EL (cell line): ENCODE data around the gene ADAMTSL3.
A peak's percentile ranks its signal among the peaks of the same experiment; 100 is the strongest.
"Not testable (repeated sequence)": the region's sequence is repeated elsewhere in the genome, so short reads cannot be mapped to it uniquely, and the experiment has no call there.

Experiments
- DNase-seq: peaks from one replicate; pipeline ENCODE4 v3.0.0-alpha.2; 2016

Gene ADAMTSL3

GRCh38 chr15:83991163-83991562 is 337.2 kb downstream of the ADAMTSL3 start:
- DNase-seq: no peak

- DNase-seq: no peak
These were observed 338.6 kb downstream of the ADAMTSL3 start for GRCh38 chr15:83992324-83993031.

GRCh38 chr15:83993591-83993990 is 339.7 kb downstream of the ADAMTSL3 start:
- DNase-seq: no peak

GRCh38 chr15:83998486-83998885 is 344.6 kb downstream of the ADAMTSL3 start:
- no peak for DNase-seq

GRCh38 chr15:83999396-84000135 is 345.6 kb downstream of the ADAMTSL3 start:
- no peak for DNase-seq

GRCh38 chr15:84001037-84001436 is 347.1 kb downstream of the ADAMTSL3 start:
- no peak for DNase-seq

GRCh38 chr15:84001655-84002054 is 347.7 kb downstream of the ADAMTSL3 start:
- DNase-seq: no peak

GRCh38 chr15:84003791-84004503 is 350.0 kb downstream of the ADAMTSL3 start:
- no peak for DNase-seq

GRCh38 chr15:84006421-84006820 is 352.5 kb downstream of the ADAMTSL3 start:
- no peak for DNase-seq

GRCh38 chr15:84009616-84010015 is 355.7 kb downstream of the ADAMTSL3 start:
- DNase-seq: no peak

GRCh38 chr15:84010246-84010645 is 356.3 kb downstream of the ADAMTSL3 start:
- DNase-seq: no peak

GRCh38 chr15:84016371-84016770 is 362.4 kb downstream of the ADAMTSL3 start:
- no peak for DNase-seq

- DNase-seq: no peak
These were observed 368.6 kb downstream of the ADAMTSL3 start for GRCh38 chr15:84022516-84022915.

GRCh38 chr15:84023636-84024035 is 369.7 kb downstream of the ADAMTSL3 start:
- DNase-seq: peak; percentile 11

GRCh38 chr15:84033793-84034553 is 380.1 kb downstream of the ADAMTSL3 start:
- DNase-seq: no peak

- DNase-seq: no peak
These were observed 380.9 kb downstream of the ADAMTSL3 start for GRCh38 chr15:84034578-84035398.

GRCh38 chr15:84035399-84035766 is 381.5 kb downstream of the ADAMTSL3 start:
- DNase-seq: no peak

- no peak for DNase-seq
These were observed 383.4 kb downstream of the ADAMTSL3 start for GRCh38 chr15:84037301-84037700.

GRCh38 chr15:84042434-84043056 is 388.6 kb downstream of the ADAMTSL3 start:
- DNase-seq: not testable (repeated sequence)

GRCh38 chr15:84046064-84046637 is 392.2 kb downstream of the ADAMTSL3 start:
- no peak for DNase-seq

- DNase-seq: not testable (repeated sequence)
These were observed 395.6 kb downstream of the ADAMTSL3 start for GRCh38 chr15:84049480-84049879.
